Left ventricle myocardium superior (tissue), 1 donor: ENCODE results near the gene FGF11. TPM values are rescaled to one million over a fixed set of nuclear protein-coding genes. Genes with fewer than 3 reads are reported as not detected.
"Not testable (repeated sequence)": the region's sequence is repeated elsewhere in the genome, so short reads cannot be mapped to it uniquely, and the experiment has no call there.

Experiments
- ATAC-seq: fragments of 200-7000 bp; cut with Tn5 transposase; one replicate; pipeline ENCODE4 v1.9.1; 2020; ENCODE audit warnings: mild to moderate bottlenecking, moderate library complexity
- DNase-seq: peaks from one replicate; pipeline ENCODE4 v3.0.0-alpha.2; 2020
- intact Hi-C: fragments of 100-400 bp; cut with micrococcal nuclease; formaldehyde crosslinking; loops from one replicate; pipeline ENCODE4 v1.11.0; 2022
- total RNA-seq: library from RNA; stranded (reverse); fragmentation: NEBNext Ultra II Directional; extraction: Animal tissue kit (Norgen Biotek cat#: 25700); gene quantifications from one replicate; pipeline ENCODE4 v1.2.1, GENCODE V29; 2021
- donor health status: DM: no; HTN: yes; CAD: no; lungs with severe emphysema.

Gene FGF11
- total RNA-seq, 1 donor from 2014 or later: 13.8 TPM

DNA sequence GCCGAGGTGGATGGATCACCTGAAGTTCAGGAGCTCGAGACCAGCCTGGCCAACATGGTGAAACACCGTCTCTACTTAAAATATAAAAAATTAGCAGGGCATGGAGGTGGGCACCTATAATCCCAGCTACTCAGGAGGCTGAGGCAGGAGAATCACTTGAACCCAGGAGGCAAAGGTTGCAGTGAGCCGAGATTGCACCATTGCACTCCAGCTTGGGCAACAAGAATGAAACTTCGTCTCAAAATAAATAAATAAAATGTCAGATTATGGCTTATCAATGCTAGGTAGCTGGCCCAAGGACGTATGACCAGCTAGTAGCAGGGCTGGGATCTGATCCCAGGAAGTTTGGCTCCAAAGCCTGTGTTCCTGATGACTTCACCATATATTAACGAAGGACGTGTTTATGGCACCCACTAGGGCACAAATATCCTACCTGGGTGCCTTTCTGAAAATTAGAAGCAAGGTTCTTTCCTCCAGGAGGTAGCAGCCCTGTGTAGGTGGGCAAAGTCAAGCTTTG is 31.2 kb downstream of the FGF11 start:
- intact Hi-C loops, ATAC-seq, DNase-seq: not testable (repeated sequence)

DNA sequence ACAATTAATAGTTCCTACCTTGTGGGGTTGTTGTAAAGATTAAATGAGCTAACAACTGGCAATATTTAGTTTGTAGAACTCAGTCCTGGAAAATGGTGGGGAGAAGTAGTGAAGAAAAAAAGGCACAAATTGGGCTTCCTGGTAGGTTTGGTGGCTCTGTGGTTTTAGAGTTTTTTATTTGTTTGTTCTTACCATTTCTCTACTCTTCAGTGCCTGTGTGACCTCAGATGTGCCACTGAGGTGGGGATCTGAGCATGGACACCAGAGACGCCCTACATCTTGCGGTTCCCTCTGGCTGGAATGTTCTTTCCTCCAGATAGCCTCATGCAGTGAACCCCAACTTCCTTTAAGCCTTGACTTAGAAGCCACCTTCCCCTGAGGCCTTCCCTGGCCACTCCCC is 32.4 kb downstream of the FGF11 start:
- DNase-seq (no peak), ATAC-seq (no peak)
- intact Hi-C loops: no loop called here

DNA sequence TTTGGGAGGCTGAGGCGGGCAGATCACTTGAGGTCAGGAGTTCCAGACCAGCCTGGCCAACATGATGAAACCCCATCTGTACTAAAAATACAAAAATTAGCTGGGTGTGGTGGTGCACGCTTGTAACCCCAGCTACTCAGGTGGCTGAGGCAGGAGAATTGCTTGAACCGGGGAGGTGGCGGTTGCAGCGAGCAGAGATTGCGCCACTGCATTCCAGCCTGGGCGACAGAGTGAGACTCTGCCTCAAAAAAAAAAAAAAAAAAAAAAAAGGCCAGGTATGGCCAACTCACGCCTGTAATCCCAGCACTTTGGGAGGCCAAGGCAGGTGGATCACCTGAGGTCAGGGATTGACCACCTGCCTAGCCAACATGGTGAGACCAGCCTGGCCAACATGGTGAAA is 35.5 kb downstream of the FGF11 start:
- ATAC-seq, intact Hi-C loops, DNase-seq: not testable (repeated sequence)

DNA sequence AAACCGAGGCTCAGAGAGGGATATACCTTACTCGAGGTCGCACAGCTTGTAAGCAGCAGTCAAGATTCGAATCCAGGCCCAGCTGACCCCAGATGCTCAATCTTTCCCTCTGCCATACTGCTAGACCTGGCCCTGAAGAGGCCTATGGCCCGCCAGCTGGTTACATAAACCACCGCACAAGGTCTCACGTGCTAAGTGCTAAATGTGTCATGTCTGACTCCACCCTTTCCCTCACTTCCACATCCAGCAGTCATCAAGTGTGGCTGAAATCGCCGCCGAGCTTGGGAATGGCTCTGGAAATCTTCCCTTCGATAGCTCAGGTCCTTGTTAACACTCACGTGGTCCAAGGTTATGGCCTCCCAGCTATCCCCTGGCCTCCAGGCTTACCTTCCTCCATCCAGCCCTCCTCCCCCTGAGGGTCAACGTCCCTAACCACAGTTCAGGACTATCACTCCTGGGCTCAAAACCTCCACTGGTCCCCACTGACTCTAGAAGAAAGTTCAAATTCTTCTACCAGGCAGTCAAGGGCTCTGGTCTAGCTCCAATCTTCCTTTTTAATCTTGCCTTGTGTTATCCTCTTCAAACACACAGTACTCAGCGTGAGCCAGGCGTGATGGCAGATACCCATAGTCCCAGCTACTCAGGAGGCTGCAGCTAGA is 36.6 kb downstream of the FGF11 start:
- ATAC-seq (peak; percentile 56), DNase-seq (peak; percentile 75)
- intact Hi-C loops: no loop called here

DNA sequence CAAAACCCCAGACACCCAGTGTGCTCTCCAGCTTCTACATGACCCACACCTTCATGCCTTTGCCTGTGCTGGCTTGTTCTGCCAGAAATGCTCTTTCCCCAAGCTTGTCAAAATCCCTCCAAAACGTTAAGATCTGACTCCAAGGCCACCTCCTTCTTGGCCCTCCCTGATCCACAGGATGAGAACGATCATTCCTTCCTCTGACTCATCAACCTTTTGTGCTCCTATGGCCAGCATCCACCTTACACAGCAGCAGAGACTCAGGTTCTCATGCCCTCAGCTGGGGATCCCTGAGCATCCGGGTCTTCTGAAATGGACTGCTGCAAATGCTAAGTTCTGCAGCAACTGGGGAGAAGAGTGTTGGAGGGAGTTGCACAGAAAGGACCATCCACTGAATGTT is 37.2 kb downstream of the FGF11 start:
- no peak for DNase-seq
- no peak for ATAC-seq
- intact Hi-C loops: no loop called here

DNA sequence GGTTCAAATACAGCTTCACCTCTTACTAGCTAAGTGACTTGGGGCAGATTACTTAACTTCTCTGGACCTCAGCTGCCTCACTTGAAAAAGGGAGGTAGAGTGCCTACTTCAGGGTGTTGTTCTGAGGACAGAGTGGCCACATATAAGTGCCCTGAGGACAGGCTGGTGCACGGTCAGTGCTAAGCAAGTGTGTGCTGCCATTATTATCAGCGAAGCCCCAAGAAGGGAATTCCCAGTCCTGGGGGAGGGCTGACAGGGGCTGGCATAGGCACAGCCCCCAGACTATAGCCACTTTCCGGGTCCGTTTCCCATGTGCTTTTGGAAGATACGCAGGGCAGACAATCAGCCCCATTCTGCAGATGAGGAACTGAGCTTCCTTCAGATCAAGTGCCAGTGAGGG is 37.6 kb downstream of the FGF11 start:
- no peak for DNase-seq
- intact Hi-C loops: no loop called here
- ATAC-seq: no peak

DNA sequence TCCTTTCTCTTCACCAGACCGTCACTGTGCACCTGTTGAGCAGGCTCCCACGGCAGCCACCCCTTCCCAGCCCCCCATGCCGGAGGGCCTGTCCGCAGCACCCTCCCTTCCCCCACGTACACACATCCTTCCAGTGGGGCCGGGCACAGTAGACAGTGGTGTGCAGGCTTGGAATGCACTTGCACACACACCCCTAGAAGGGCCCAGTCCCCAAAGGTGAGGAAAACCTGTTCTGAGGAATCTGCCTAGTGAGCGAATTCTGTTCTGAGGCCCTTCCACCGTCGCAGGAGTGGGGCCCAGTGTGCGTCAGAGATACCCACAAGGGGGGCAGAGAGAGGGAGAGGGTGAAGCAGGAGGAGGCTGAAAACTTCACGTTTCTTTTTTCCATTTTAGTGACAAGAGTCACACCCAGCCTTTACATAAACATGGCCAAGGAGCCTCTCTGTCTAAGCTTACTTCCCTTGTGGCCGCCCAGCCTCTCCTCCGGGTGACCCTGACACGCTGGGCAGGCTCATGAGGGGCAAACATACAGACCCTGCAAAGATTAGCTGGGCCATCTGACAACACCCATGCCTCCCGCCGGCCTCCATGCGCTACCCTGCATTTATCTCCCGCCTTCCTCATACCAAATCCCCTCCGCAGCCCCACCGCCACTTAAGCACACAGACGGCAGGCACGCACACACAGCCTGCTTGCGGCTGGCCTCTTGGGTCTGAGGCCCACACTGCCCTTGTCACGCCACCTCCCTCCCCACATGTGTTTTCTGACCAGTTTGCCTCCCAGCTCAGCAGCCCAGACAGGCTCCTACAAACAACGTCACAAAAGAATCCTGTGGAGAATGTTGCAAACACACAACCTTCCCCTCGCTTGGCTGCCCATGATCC is 38.3 kb downstream of the FGF11 start:
- peak; percentile 63 for DNase-seq
- intact Hi-C loops: no loop called here
- peak; percentile 17 for ATAC-seq

DNA sequence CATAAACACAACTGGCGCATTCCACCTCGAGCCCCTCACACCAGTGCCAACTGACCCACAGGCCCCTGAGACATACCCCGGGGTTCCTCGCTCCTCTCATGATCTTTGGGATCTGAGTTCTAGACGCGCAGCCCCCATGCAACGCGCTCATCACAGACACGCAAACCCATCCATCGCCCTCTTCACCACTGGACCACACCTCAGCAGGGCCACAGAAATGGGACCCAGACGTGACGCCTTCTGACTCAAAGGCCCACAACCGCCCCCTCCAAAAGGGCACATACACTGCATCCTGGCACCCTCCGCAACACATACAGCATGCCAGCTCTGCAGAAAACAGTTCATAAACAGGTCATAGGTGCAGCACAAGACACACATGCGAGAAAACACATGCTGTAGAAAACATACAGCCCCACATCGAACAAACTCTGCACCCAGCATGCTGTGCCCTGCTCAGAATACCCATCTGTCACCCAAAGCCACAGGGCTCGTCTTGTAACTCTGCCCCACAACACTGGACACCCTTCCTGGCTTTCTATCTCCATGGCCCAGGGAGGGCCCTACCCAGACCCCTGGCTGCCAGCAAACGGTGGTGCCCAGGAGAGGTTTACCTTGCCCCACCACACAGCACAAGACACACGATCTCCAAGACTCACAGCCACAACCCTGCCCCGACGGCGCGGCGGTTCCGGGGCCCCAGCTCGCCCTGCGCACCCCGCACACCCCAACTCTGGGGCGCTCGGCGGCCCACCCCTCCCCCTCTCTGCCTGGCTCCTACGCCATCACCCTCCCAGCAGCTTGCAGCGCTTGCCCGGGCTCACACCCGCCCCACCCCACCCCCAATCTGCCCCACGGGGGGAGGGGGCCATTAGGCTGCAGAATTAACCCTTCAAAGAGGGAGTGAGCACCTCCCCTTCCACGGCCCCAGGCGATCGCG is 39.2 kb downstream of the FGF11 start:
- peak; percentile 30 for ATAC-seq
- DNase-seq: peak; percentile 74
- intact Hi-C loops: no loop called here

DNA sequence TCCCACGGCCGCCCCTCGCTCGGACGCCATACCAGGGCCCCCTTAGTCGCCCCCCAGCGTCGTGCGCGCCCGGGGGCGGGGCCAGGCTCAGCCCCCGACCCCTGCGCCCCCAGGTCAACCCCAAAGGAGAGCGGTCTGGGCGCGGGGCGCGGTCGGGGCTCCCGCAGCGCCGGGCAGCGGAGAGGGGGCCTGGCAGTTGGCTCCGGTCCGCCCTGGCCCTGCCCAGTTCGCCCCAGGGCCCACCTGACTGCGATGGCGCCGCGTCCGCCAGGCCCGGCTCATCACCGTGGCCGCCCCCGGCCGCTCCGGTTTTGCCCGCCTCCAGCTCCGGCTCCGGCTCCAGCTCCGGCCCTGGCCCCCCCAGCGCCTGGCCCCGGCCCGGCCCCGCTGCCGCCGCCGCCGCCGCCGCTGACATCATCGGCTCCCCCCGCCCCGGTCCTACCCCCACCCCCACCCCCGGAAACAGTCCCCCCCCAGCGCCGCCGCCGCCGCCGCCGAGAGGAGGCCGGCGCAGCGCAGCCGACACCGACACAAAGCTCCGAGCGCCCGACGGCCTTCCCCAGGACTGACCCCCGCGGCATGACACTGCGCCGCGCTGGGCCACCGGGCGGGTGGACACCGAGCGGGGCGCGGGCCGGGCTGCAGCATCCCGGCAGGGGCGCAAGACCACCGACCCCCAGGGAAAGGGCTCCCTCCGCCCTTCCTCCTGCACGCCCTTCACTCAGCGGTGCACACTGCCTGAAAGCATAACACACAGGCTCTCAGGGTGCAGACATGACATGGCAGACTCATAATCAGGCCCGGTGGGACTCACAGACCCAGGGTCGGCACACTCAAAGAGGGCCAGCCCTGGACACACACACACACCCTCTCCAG is 40.1 kb downstream of the FGF11 start, which contains the start of gene ZBTB4:
TSS of gene ZBTB4 (minus strand) at position 419 of the 876 bp plus-strand sequence. CDS start 12,830 bp downstream, outside the sequence.
- intact Hi-C loops: no loop called here
- DNase-seq: peak; percentile 85
- ATAC-seq: peak; percentile 9

DNA sequence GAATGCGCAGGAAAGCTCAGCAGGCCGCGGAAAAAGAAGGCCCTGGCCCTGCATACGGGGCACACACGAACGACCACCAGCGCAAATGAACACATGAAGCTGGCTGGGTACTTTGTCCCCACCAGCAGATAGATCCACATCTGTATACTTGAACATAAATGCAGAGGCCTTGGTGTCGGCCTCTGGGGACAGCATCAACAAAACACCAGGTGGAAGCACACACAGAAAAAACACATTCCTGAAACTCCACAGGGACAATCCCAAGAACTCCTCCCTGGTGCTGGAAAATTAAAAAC is 40.7 kb downstream of the FGF11 start:
- intact Hi-C loops: no loop called here
- ATAC-seq (no peak), DNase-seq (no peak)

DNA sequence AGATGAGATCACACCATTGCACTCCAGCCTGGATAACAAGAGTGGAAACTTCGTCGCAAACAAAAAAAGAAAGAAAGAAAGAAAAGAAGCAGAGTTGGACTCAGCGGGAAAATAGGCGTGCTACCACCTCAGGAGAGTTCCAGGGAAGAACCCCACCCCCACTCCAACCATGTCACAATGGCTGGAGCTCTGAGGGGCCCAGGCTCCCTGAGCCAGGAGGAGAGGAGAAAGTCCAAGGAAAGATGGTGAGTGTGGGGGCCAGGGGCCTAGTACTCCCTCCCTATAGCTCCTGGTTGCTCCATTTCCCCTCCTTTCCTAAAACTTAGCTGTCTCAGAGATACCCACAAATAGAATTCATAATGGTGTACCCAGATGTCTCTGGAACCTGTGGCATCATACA is 42.0 kb downstream of the FGF11 start, which contains the start of gene SLC35G6:
TSS of gene SLC35G6 (plus strand) at position 172 of the 400 bp plus-strand sequence. CDS start at position 243, 71 bp downstream.
- DNase-seq, intact Hi-C loops, ATAC-seq: not testable (repeated sequence)

DNA sequence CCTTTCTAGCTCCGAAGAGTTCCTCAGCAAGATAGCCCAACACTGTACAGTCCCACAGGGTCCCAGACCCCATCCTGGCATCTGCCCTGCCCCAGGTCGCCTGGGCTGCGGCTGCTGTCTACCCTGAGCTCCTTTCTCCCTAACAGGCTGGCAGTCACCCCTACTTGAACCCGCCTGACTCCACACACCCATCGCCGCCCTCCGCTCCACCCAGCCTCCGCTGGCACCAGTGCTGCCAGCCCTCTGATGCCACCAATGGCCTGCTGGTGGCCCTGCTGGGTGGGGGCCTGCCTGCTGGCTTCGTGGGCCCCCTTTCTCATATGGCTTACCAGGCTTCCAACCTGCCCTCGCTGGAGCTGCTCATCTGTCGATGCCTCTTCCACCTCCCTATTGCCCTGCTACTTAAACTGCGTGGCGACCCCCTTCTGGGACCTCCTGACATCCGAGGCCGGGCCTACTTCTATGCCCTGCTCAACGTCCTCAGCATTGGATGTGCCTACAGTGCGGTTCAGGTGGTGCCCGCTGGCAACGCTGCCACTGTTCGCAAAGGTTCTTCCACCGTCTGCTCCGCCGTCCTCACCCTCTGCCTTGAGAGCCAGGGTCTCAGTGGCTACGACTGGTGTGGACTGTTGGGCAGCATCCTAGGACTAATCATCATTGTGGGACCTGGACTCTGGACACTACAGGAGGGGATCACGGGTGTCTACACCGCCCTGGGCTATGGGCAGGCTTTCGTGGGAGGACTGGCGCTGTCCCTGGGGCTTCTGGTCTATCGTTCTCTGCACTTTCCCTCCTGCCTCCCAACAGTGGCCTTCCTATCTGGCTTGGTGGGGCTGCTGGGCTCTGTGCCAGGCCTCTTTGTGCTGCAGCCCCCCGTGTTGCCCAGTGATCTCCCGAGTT is 42.8 kb downstream of the FGF11 start:
- DNase-seq, ATAC-seq, intact Hi-C loops: not testable (repeated sequence)

DNA sequence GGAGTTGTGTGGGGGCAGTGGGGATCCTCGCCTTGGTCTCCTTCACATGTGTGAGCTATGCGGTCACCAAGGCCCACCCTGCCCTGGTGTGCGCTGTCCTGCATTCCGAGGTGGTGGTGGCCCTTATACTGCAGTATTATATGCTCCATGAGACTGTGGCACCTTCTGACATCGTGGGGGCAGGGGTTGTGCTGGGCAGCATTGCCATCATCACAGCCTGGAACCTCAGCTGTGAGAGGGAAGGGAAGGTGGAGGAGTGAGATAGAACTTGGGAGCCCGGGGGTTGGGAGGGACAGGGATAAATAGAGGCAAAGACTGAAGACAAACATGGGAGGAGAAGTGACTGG is 43.4 kb downstream of the FGF11 start:
- DNase-seq, intact Hi-C loops, ATAC-seq: not testable (repeated sequence)

DNA sequence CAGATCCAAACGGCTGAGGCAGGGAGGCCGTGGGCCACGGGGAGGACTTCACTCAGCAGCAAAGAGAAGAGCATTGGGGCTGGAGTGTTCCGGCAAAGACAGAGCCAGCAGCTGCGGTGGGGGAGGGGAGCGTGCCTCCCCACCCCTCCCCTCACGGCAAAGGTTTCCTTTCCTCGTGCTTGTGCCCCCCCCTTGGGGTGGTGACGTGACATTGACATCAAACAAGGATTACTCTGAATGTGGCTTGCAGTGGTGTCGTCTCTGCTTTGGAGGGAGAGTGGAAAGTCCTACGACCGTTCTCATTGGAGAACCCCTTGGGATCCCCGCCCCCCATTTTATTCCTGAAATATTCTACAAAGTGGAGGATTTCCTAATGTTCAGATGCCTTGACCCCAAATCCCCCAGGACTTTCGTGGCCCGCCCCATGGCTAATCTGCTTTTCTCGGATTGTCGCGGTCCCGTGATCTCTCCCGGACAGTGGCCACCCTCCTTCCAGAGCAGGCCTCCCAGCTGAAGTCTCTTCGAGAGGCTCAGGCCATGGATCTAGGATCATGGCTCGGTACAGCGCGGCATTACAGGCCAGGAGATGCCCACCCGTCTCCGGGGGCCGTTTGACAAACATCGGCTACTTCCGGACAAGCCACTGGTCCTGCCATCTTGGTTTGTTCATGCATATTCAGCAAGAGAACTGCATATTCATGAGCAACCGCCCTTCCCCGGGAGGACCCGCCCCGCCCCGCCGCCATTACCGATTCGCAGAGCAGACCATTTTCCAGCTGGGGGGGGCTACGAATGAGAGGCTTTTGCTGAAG is 44.1 kb downstream of the FGF11 start:
- DNase-seq (peak; percentile 95), ATAC-seq (peak; percentile 72)
- intact Hi-C loops: no loop called here

DNA sequence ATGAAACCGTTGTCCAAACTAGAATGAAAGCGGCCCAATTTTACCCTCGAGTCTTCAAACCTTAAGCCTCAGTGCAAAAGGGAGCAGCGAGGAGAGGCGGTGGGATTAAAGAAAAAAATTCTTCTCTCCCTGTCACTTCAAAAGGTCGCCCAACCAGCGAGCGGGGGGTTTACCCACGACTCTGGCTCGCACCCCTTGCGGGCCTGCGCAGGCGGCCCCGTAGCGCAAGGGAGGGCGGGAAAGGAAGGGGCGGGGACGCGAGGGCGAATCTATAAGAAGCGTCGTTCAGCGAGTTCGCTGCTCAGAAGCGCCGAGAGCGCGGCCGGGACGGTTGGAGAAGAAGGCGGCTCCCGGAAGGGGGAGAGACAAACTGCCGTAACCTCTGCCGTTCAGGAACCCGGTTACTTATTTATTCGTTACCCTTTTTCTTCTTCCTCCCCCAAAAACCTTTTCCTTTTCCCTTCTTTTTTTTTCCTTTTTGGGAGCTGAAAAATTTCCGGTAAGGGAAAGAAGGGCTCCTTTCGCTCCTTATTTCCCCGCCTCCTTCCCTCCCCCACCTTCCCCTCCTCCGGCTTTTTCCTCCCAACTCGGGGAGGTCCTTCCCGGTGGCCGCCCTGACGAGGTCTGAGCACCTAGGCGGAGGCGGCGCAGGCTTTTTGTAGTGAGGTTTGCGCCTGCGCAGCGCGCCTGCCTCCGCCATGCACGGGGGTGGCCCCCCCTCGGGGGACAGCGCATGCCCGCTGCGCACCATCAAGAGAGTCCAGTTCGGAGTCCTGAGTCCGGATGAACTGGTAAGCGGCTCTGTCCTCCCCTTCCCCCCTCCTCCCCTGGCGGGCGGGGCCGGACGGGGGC is 45.0 kb downstream of the FGF11 start, which contains the start of gene POLR2A:
TSS of gene POLR2A (plus strand) at position 300 of the 852 bp plus-strand sequence.
- intact Hi-C loops: no loop called here
- peak; percentile 83 for ATAC-seq

More for the DNA sequence above, 45.0 kb downstream of the FGF11 start, which contains the start of gene POLR2A:
- peak; percentile 99 for DNase-seq
